Vagina (tissue), 2 donors: ENCODE measurements around the gene RPTOR. TPM values are rescaled to one million over a fixed set of nuclear protein-coding genes. Genes with fewer than 3 reads are reported as not detected.

Source experiments
- DNase-seq, 2 donors: peaks; one replicate each; pipeline ENCODE4 v3.0.0-alpha.2; 2017; ENCODE audit errors: extremely low spot score in 2 of 2
- H3K27ac ChIP-seq: fragments of 200-600 bp; sonication (generic); one replicate; pipeline ENCODE4 v1.5.1; 2019
- H3K27me3 ChIP-seq: fragments of 200-600 bp; sonication (generic); one replicate; pipeline ENCODE4 v1.5.1; 2019
- H3K36me3 ChIP-seq, 2 donors: fragments of 200-600 bp; sonication (generic); one replicate each; pipeline ENCODE4 v1.5.1; 2017 to 2019
- H3K4me1 ChIP-seq: fragments of 200-600 bp; sonication (generic); one replicate; pipeline ENCODE4 v1.5.1; 2019
- H3K4me3 ChIP-seq, 2 donors: fragments of 200-600 bp; sonication (generic); 1 replicate in 1 of 2; 2 replicates in 1 of 2; pipeline ENCODE4 v1.5.1; 2016 to 2019
- H3K9me3 ChIP-seq: fragments of 200-600 bp; sonication (generic); one replicate; pipeline ENCODE4 v1.5.1; 2019
- CTCF ChIP-seq, 3 experiments: fragments of 450-650 bp in 2 of 3; fragments of 200-600 bp in 1 of 3; sonication (generic) in 1 of 3; IDR thresholded peaks; one replicate each; pipeline ENCODE4 v1.5.1; 2017 to 2019; ENCODE audit warnings: antibody characterized with exemption in 3 of 3, mild to moderate bottlenecking in 2 of 3, moderate library complexity in 2 of 3
- POLR2A ChIP-seq, 2 donors: fragments of 450-650 bp; IDR thresholded peaks; one replicate each; pipeline ENCODE4 v1.6.1; 2017; ENCODE audit warnings: antibody characterized with exemption in 2 of 2, mild to moderate bottlenecking in 2 of 2, moderate library complexity in 2 of 2
- POLR2AphosphoS5 ChIP-seq, 2 donors: sonication (generic); formaldehyde crosslinking; IDR thresholded peaks; one replicate each; pipeline ENCODE4 v1.9.0; 2017; ENCODE audit warnings: antibody characterized with exemption in 2 of 2, mild to moderate bottlenecking in 2 of 2, low read depth in 1 of 2; ENCODE audit not compliant: insufficient read depth in 1 of 2
- intact Hi-C: fragments of 100-400 bp; cut with DNase I; formaldehyde crosslinking; loops from one replicate; pipeline ENCODE4 v1.15.1; 2023
- total RNA-seq: library from RNA; depleted of rRNA; stranded (reverse); fragments of >200 nt; gene quantifications from one replicate; pipeline ENCODE4 v1.2.3, GENCODE V29; 2016

RPTOR gene
- total RNA-seq, 1 donor from 2014 or later = 38.3 TPM

- H3K36me3 ChIP-seq = peaks cover 0 to 5% of the 10 kb centered on the region in 2 donors
- intact Hi-C loops = no loop called here
- peaks cover 9% of the 10 kb centered on the region for H3K4me1 ChIP-seq
- H3K9me3 ChIP-seq = no peaks in the 10 kb centered on the region
- H3K4me3 ChIP-seq = no peak overlapping the region
- DNase-seq = no peak
- TF ChIP-seq CTCF (IDR thresholded peaks at IDR 0.05) (no peak), POLR2A (IDR thresholded peaks at IDR 0.05) (no peak), POLR2AphosphoS5 (IDR thresholded peaks at IDR 0.05; ENCODE audit: insufficient read depth in 1 of 2, low read depth in 1 of 2) (no peak)
- H3K27me3 ChIP-seq = no peaks in the 10 kb centered on the region
- no peak overlapping the region for H3K27ac ChIP-seq
These were observed 391.6 kb downstream of the RPTOR start for GRCh38 chr17:80936218-80936617.

GRCh38 chr17:80936723-80937122 lies 392.1 kb downstream of the RPTOR start:
- H3K27me3 ChIP-seq = no peaks in the 10 kb centered on the region
- no peak for DNase-seq
- no peaks in the 10 kb centered on the region for H3K9me3 ChIP-seq
- H3K4me3 ChIP-seq = no peak overlapping the region
- intact Hi-C loops = no loop called here
- H3K4me1 ChIP-seq = peaks cover 9% of the 10 kb centered on the region
- peaks cover 0 to 5% of the 10 kb centered on the region in 2 donors for H3K36me3 ChIP-seq
- TF ChIP-seq POLR2A (IDR thresholded peaks at IDR 0.05) (no peak), CTCF (IDR thresholded peaks at IDR 0.05) (no peak), POLR2AphosphoS5 (IDR thresholded peaks at IDR 0.05; ENCODE audit: insufficient read depth in 1 of 2, low read depth in 1 of 2) (no peak)
- no peak overlapping the region for H3K27ac ChIP-seq

DNA sequence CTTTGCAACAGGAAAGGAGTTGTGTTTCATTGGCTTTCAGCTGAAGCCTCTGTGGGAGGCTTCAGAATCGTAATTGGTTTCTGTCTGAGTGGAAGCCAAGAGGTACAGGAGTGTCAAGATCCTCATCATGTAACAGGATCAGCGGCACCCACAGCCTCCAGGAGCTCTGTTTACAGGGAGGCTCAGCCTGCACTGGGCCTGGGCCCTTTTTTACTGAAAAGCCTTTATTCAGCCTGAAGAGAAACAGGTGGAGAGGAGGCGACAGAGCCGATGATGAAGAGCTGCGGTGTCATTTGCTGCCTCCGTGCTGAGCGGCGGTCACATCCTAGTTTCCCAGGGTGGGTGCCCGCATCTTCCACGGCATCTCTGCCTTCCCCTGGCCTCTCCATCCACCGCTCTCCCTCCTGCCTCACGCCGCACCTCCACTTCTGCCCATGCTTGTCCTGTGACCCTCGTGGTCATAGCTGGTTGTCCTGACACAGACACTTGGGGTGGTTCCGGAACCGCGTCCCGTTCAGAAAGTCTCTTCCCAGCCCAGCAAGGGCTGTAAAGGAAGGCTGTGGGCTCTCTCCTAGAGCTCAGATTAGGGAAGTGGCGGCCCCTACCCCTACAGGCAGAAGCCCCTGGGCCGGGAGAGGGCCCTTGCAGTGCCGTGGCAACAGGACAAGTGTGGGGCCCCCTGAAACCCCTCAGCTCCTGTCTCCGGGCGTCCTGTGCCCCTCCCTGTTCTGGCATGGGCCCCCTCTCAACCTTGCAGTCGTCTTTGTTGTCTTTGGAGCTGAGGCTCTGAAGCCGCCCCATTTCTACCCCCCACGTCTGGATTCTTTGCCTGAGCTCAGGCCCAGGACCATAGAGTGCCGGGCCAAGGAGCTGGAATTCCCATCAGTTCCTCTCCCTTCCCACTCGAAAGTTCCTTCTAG lies 393.1 kb downstream of the RPTOR start:
- no peak for TF ChIP-seq POLR2A (IDR thresholded peaks at IDR 0.05)
- TF ChIP-seq CTCF (IDR thresholded peaks at IDR 0.05) = no peak
- TF ChIP-seq POLR2AphosphoS5 (IDR thresholded peaks at IDR 0.05; ENCODE audit: insufficient read depth in 1 of 2, low read depth in 1 of 2) = no peak
- Histone ChIP-seq H3K27me3 (no peaks in the 10 kb centered on the region), H3K9me3 (no peaks in the 10 kb centered on the region), H3K4me1 (peaks cover 14% of the 10 kb centered on the region), H3K4me3 (no peak overlapping the region), H3K27ac (no peak overlapping the region), H3K36me3 (peaks cover 0 to 5% of the 10 kb centered on the region in 2 donors)
- DNase-seq = no peak
- intact Hi-C loops = no loop called here

DNA sequence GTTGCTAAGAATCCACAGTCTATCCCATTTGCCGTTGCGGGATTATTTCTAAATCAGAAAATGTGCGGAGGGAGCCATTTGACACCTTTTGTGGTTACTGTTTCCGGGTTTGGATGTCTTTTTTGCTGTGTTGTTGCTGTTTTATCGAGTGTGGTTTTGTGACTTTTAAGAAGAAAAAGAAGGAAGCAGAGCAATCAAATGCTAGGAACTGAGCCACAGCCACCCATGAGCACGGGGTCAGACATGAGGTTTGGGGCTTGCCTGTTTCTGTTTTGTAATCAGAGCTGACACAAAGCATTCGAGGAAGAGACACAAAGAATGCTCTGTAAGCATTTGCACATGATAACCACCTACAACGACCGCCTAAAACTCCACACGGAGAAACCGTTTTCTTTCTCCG lies 393.9 kb downstream of the RPTOR start:
- H3K27ac ChIP-seq = no peak overlapping the region
- H3K36me3 ChIP-seq = peaks cover 0 to 5% of the 10 kb centered on the region in 2 donors
- no peak overlapping the region for H3K4me3 ChIP-seq
- TF ChIP-seq POLR2AphosphoS5 (IDR thresholded peaks at IDR 0.05; ENCODE audit: insufficient read depth in 1 of 2, low read depth in 1 of 2) = no peak
- no peak for TF ChIP-seq POLR2A (IDR thresholded peaks at IDR 0.05)
- no peak for TF ChIP-seq CTCF (IDR thresholded peaks at IDR 0.05)
- H3K4me1 ChIP-seq = peaks cover 21% of the 10 kb centered on the region
- no peaks in the 10 kb centered on the region for H3K9me3 ChIP-seq
- intact Hi-C loops = no loop called here
- no peak for DNase-seq
- H3K27me3 ChIP-seq = no peaks in the 10 kb centered on the region
